H1 (cell line): ENCODE data around the gene PPA1. TPM values are rescaled to one million over a fixed set of nuclear protein-coding genes. Genes with fewer than 3 reads are reported as not detected.
"Not testable (repeated sequence)": the region's sequence is repeated elsewhere in the genome, so short reads cannot be mapped to it uniquely, and the experiment has no call there.

Experiments
- CTCF ChIA-PET: fragments of 300-600 bp; sonication (Branson Sonifier 250); formaldehyde crosslinking; loops from one replicate; lab custom pipeline; 2021; ENCODE audit not compliant: partially characterized antibody; lab: Charles Lee
- POLR2A ChIA-PET: fragments of 300-600 bp; sonication (Branson Sonifier 250); formaldehyde crosslinking; loops from one replicate; lab custom pipeline; 2021; ENCODE audit warnings: inconsistent platforms; ENCODE audit not compliant: partially characterized antibody; lab: Charles Lee
- DNase-seq, 2 experiments: peaks; one replicate each; pipeline versions ENCODE4 v3.0.0 to v3.0.0-alpha.2; 2010 to 2022; ENCODE audit warnings: low spot score in 2 of 2, low read depth in 1 of 2, mixed read lengths in 1 of 2
- FAIRE-seq: peaks from 2 replicates; lab custom pipeline; 2011; peaks lifted over from hg19 to GRCh38; lab: Jason Lieb, UNC
- H2AFZ ChIP-seq: 2 replicates; pipeline ENCODE4 v1.8.1; 2012; ENCODE audit warnings: low read length, inconsistent platforms
- H2AK5ac ChIP-seq: 2 replicates; pipeline ENCODE4 v1.6.1; 2013; ENCODE audit warnings: low read depth, low read length
- H2BK120ac ChIP-seq: replicated peaks from 2 replicates; pipeline ENCODE3; 2013; ENCODE audit warnings: low read depth, low read length, inconsistent platforms
- H2BK12ac ChIP-seq: 2 replicates; pipeline ENCODE4 v1.6.1; 2013; ENCODE audit warnings: low read depth, low read length
- H2BK15ac ChIP-seq: 2 replicates; pipeline ENCODE4 v1.6.1; 2013; ENCODE audit warnings: low read length
- H2BK20ac ChIP-seq: 2 replicates; pipeline ENCODE4 v1.6.1; 2013; ENCODE audit warnings: low read length
- H2BK5ac ChIP-seq: 2 replicates; pipeline ENCODE4 v1.6.1; 2013; ENCODE audit warnings: low read depth, low read length
- H3K14ac ChIP-seq: 2 replicates; pipeline ENCODE4 v1.6.1; 2013; ENCODE audit warnings: inconsistent platforms; ENCODE audit not compliant: insufficient read length
- H3K18ac ChIP-seq: 2 replicates; pipeline ENCODE4 v1.6.1; 2013; ENCODE audit warnings: low read length; ENCODE audit errors: extremely low read depth
- H3K23ac ChIP-seq: 2 replicates; pipeline ENCODE4 v1.6.1; 2013; ENCODE audit warnings: inconsistent platforms; ENCODE audit not compliant: insufficient read length
- H3K23me2 ChIP-seq: 2 replicates; pipeline ENCODE4 v1.6.1; 2013; ENCODE audit warnings: low read depth, low read length
- H3K27ac ChIP-seq: 2 replicates; pipeline ENCODE4 v1.6.1; 2011; ENCODE audit warnings: low read depth, low read length, inconsistent platforms
- H3K27me3 ChIP-seq, 4 experiments: replicated peaks in 1 of 4; 1 replicate in 1 of 4; 2 replicates in 3 of 4; pipeline versions ENCODE4 v1.6.1 to v1.8.1; 2011 to 2013; ENCODE audit warnings: low read length in 3 of 4, mild to moderate bottlenecking in 3 of 4, inconsistent platforms in 2 of 4, mixed read lengths in 2 of 4, moderate library complexity in 1 of 4; ENCODE audit not compliant: control insufficient read depth in 3 of 4, insufficient read depth in 3 of 4; ENCODE audit errors: extremely low read depth in 1 of 4
- H3K36me3 ChIP-seq, 4 experiments: 2 replicates each; pipeline versions ENCODE4 v1.6.1 to v1.8.1; 2011 to 2013; ENCODE audit warnings: mild to moderate bottlenecking in 4 of 4, low read length in 3 of 4, moderate library complexity in 2 of 4, control low read depth in 1 of 4, inconsistent platforms in 1 of 4; ENCODE audit not compliant: insufficient read depth in 4 of 4, control insufficient read depth in 2 of 4
- H3K4ac ChIP-seq: replicated peaks from 2 replicates; pipeline ENCODE3; 2013; ENCODE audit warnings: low read length, low read depth, mixed read lengths, inconsistent platforms; ENCODE audit not compliant: insufficient read length
- H3K4me1 ChIP-seq, 4 experiments: replicated peaks in 1 of 4; 1 replicate in 1 of 4; 2 replicates in 3 of 4; pipeline versions ENCODE4 v1.6.1 to v1.8.1; 2011 to 2013; ENCODE audit warnings: low read length in 3 of 4, inconsistent platforms in 2 of 4, mixed read lengths in 1 of 4; ENCODE audit not compliant: insufficient read depth in 4 of 4, control insufficient read depth in 3 of 4
- H3K4me2 ChIP-seq, 2 experiments: 2 replicates each; pipeline versions ENCODE4 v1.6.1 to v1.8.1; 2011 to 2013; ENCODE audit warnings: low read depth in 2 of 2, low read length in 2 of 2, control low read depth in 1 of 2, inconsistent platforms in 1 of 2, mild to moderate bottlenecking in 1 of 2; ENCODE audit not compliant: insufficient read depth in 1 of 2
- H3K4me3 ChIP-seq, 4 experiments: fragments of 200-600, 300-600 bp in 1 of 4; sonication (generic), shearing (Covaris generic), sonication (Bioruptor Twin) in 1 of 4; 2 replicates each; pipeline versions ENCODE4 v1.5.1 to v1.8.1; 2011 to 2016; ENCODE audit warnings: low read length in 4 of 4, low read depth in 3 of 4, control low read depth in 2 of 4, inconsistent platforms in 2 of 4, mild to moderate bottlenecking in 2 of 4, mixed read lengths in 1 of 4, moderate library complexity in 1 of 4; ENCODE audit not compliant: insufficient read depth in 2 of 4; ENCODE audit errors: extremely low read depth in 1 of 4
- H3K56ac ChIP-seq: replicated peaks from 2 replicates; pipeline ENCODE3; 2013; ENCODE audit warnings: low read depth, mild to moderate bottlenecking, mixed read lengths, low read length, inconsistent platforms; ENCODE audit not compliant: insufficient read length
- H3K79me1 ChIP-seq: 2 replicates; pipeline ENCODE4 v1.6.1; 2013; ENCODE audit warnings: low read depth, low read length, control low read depth
- H3K79me2 ChIP-seq, 2 experiments: 2 replicates each; pipeline versions ENCODE4 v1.6.1 to v1.8.1; 2012 to 2013; ENCODE audit warnings: low read length in 2 of 2, mild to moderate bottlenecking in 2 of 2, inconsistent platforms in 1 of 2; ENCODE audit not compliant: insufficient read depth in 2 of 2, control insufficient read depth in 1 of 2
- H3K9ac ChIP-seq, 4 experiments: replicated peaks in 1 of 4; 1 replicate in 1 of 4; 2 replicates in 3 of 4; pipeline versions ENCODE4 v1.6.1 to v1.8.1; 2011 to 2013; ENCODE audit warnings: low read depth in 3 of 4, low read length in 3 of 4, control low read depth in 2 of 4, mild to moderate bottlenecking in 2 of 4, moderate library complexity in 2 of 4, inconsistent platforms in 1 of 4; ENCODE audit errors: extremely low read depth in 1 of 4
- H3K9me3 ChIP-seq, 2 experiments: 2 replicates each; pipeline versions ENCODE4 v1.6.1 to v1.8.1; 2012 to 2013; ENCODE audit warnings: mild to moderate bottlenecking in 2 of 2, moderate library complexity in 2 of 2, control low read depth in 1 of 2, inconsistent platforms in 1 of 2, low read depth in 1 of 2, low read length in 1 of 2, mixed read lengths in 1 of 2; ENCODE audit not compliant: insufficient read depth in 2 of 2
- H4K20me1 ChIP-seq, 2 experiments: replicated peaks in 1 of 2; 2 replicates each; pipeline versions ENCODE3 to v1.8.1; 2011 to 2013; ENCODE audit warnings: inconsistent platforms in 2 of 2, low read length in 2 of 2, mild to moderate bottlenecking in 1 of 2; ENCODE audit not compliant: insufficient read depth in 2 of 2, control insufficient read depth in 1 of 2
- H4K5ac ChIP-seq: 2 replicates; pipeline ENCODE4 v1.6.1; 2013; ENCODE audit warnings: low read length, low read depth, mixed read lengths, inconsistent platforms; ENCODE audit not compliant: insufficient read length
- H4K8ac ChIP-seq: 2 replicates; pipeline ENCODE4 v1.8.0; 2013; ENCODE audit warnings: mild to moderate bottlenecking, moderate library complexity, low read length, inconsistent platforms; ENCODE audit not compliant: insufficient read depth; ENCODE audit errors: extremely low read depth
- H4K91ac ChIP-seq: replicated peaks from 2 replicates; pipeline ENCODE3; 2013; ENCODE audit warnings: low read length, mixed read lengths, inconsistent platforms; ENCODE audit not compliant: insufficient read length
- WGBS, 2 experiments: shearing (Covaris generic) in 1 of 2; methylation state at CpG; one replicate each; pipeline versions ENCODE4 v1.1.6 to v1.1.7; 2013 to 2015; ENCODE audit warnings: low lambda C conversion rate in 2 of 2, mixed read lengths in 2 of 2, inconsistent platforms in 1 of 2, low coverage in 1 of 2, missing lambda C conversion rate in 1 of 2; ENCODE audit not compliant: insufficient replicate concordance in 2 of 2, insufficient coverage in 1 of 2, insufficient read length in 1 of 2; ENCODE audit errors: extremely low coverage in 1 of 2, missing lambda C conversion rate in 1 of 2; 5-methylcytosine and 5-hydroxymethylcytosine counted together
- polyA plus RNA-seq, 7 experiments: library from polyadenylated mRNA; depleted of rRNA in 3 of 7; stranded (reverse) in 5 of 7; unstranded in 2 of 7; fragments of >200 nt in 5 of 7; fragments of 200-250 nt in 2 of 7; gene quantifications; 1 replicate in 5 of 7; 2 replicates in 1 of 7; 4 replicates in 1 of 7; pipeline versions ENCODE4 v1.2.1 to v1.2.3, GENCODE V29; 2011 to 2013; ENCODE audit warnings: missing spikeins in 2 of 7, mixed read lengths in 2 of 7
- total RNA-seq: library from RNA; stranded (reverse); fragmentation: NEBNext Ultra II Directional; extraction: Animal tissue kit (Norgen Biotek cat#: 25700); gene quantifications from 2 replicates; pipeline ENCODE4 v1.2.1, GENCODE V29; 2021

The PPA1 gene
- total and polyA plus RNA-seq, 2 of the 8 experiments (the other 6 are each of a cell fraction or from before 2014, with no cell fraction given), result 77.0 to 191 TPM

DNA sequence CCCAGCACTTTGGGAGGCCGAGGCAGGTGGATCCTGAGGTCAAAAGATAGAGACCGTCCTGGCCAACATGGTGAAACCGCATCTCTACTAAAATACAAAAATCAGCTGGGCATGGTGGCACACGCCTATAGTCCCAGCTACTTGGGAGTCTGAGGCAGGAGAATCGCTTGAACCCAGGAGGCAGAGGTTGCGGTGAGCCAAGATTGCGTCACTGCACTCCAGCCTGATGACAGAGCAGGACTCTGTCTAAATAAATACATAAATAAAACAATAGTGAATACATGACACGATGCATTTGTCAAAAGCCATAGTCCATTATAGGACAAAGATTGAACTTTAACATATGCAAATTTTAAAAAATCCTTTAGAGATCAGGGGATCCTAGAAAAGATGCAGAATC, 54.0 kb downstream of the PPA1 start:
- H2AK5ac ChIP-seq, H3K79me1 ChIP-seq, H3K56ac ChIP-seq, H2BK12ac ChIP-seq, H3K4me2 ChIP-seq, H3K27ac ChIP-seq, H4K5ac ChIP-seq, H3K23ac ChIP-seq, H3K36me3 ChIP-seq, H3K4me1 ChIP-seq, H3K4me3 ChIP-seq, H3K18ac ChIP-seq, H3K27me3 ChIP-seq, H4K91ac ChIP-seq, H2BK15ac ChIP-seq, H4K20me1 ChIP-seq, H3K9me3 ChIP-seq, H3K9ac ChIP-seq, H3K4ac ChIP-seq, DNase-seq, FAIRE-seq, H2BK5ac ChIP-seq, POLR2A ChIA-PET, H3K23me2 ChIP-seq, H2BK20ac ChIP-seq, H3K14ac ChIP-seq, H2BK120ac ChIP-seq, H2AFZ ChIP-seq, H3K79me2 ChIP-seq, H4K8ac ChIP-seq, CTCF ChIA-PET: not testable (repeated sequence)
- 80% methylated on average over 8 of the region's 8 CpGs; no CpG with 5 or more reads in 1 of the 2 experiments for WGBS, 2 experiments
